LNCaP clone FGC (cell line): ENCODE measurements around the gene ABCC6.

Source experiments
- DNase-seq: peaks from one replicate; pipeline ENCODE4 v3.0.0-alpha.2; 2011; ENCODE audit warnings: low read depth
- H3K4me3 ChIP-seq: 2 replicates; pipeline ENCODE4 v1.5.1; 2011; ENCODE audit warnings: mild to moderate bottlenecking, low read depth, low read length, control low read depth
- TF ChIP-seq, protein P1 (sequence below): IDR thresholded peaks from 2 replicates; pipeline ENCODE4 v1.5.1; 2012; ENCODE audit warnings: mild to moderate bottlenecking; ENCODE audit not compliant: control insufficient read depth, insufficient read depth; ENCODE audit errors: extremely low read depth

ABCC6 gene

DNA sequence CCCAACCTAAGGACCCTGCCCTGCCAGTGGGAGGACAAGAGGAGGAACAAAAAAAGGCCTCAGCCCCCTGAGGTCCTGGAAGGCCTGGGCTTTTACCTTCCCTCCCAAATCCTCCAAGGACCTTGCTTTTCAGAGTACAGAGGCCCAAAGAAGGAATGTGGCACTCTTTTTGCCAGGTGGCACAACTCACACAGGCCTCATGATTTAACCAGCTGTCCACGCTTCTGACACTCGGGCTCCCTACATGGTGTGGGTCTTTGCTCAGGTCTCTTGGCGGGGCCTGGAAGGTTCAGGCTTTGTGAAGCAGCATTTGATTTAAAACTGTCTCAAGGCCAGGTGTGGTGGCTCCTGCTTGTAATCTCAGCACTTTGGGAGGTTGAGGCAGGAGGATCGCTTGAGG, 120.6 kb downstream of the ABCC6 start:
- TF ChIP-seq, protein P1, sequence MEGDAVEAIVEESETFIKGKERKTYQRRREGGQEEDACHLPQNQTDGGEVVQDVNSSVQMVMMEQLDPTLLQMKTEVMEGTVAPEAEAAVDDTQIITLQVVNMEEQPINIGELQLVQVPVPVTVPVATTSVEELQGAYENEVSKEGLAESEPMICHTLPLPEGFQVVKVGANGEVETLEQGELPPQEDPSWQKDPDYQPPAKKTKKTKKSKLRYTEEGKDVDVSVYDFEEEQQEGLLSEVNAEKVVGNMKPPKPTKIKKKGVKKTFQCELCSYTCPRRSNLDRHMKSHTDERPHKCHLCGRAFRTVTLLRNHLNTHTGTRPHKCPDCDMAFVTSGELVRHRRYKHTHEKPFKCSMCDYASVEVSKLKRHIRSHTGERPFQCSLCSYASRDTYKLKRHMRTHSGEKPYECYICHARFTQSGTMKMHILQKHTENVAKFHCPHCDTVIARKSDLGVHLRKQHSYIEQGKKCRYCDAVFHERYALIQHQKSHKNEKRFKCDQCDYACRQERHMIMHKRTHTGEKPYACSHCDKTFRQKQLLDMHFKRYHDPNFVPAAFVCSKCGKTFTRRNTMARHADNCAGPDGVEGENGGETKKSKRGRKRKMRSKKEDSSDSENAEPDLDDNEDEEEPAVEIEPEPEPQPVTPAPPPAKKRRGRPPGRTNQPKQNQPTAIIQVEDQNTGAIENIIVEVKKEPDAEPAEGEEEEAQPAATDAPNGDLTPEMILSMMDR: no peak
- H3K4me3 ChIP-seq: no peak overlapping the region
- DNase-seq: no peak

DNA sequence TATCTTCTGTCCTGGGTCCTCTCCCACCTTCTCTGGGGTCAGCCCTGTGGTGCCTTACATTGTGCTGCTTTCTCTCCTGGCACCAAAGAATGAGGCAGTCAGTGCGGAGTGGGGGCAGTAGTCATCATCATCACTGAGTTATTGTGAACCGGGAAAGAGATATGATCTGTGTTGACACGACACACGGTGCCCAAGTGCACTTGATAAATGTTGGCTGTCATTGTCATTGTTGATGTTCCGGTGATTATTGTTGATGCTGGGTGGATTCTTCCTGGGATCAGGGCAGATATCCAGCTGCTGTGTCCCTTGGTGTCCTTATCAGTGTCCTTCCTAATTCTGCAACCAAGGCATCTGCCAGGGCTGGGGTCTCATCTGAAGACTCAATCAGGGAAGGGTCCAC, 121.7 kb downstream of the ABCC6 start:
- peak; percentile 40 for DNase-seq
- H3K4me3 ChIP-seq: no peak overlapping the region
- TF ChIP-seq, protein P1: no peak

DNA sequence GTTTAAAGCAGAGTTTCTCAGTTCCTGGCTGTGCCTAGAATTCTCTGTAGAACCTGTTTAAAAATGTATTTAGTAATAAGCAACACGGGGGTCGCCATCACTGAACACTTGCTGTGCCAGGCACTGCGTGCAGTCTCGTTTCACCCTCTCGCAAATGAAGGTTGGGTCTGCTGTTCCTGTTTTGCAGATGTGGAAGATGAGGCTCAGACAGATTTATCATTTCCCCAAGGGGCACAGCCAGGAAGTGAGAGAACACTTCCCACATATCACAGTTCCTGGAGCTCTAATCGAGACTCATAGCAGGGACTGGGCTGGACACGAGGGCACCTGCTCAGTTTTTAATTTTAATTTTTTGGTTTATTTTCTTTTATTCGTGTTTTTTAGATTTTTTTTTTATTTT, 122.7 kb downstream of the ABCC6 start:
- TF ChIP-seq, protein P1: no peak
- no peak overlapping the region for H3K4me3 ChIP-seq
- DNase-seq: no peak

DNA sequence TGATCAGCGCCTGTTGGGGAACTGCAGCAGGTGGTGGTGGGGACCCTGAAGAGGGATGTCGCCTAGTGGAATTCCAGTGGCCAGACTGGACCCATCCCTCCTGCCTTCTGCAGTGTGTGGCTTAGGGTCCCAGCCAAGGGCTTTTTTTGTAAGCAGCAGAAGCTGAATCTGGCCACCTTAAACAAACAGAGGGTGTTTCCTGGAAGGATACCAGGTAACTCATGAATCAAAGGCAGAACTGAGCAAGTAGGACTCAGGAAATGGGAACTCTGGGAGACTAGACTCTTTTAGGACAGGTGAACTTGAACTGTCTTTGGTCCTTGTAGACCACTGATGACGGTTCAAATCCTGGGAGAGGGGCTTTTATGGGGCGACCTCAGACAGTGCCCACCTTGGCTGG, 124.0 kb downstream of the ABCC6 start:
- TF ChIP-seq, protein P1: no peak
- peak; percentile 65 for DNase-seq
- no peak overlapping the region for H3K4me3 ChIP-seq
